ENCODE data around the gene CCDC40. TPM values are rescaled to one million over a fixed set of nuclear protein-coding genes. Genes with fewer than 3 reads are reported as not detected.

CCDC40 gene
- total and polyA plus RNA-seq, 9 of the 15 experiments (the other 6 are each of a cell fraction or from before 2014, with no cell fraction given): 0.07 to 0.33 TPM; not detected in 7

- POLR2A ChIA-PET: interaction anchor here (1.2 to 1.9 kb wide), 2 partner anchors 15 to 20 kb away, joined by 3 to 5 read pairs; partner anchors contain the start of gene GAA
- Histone ChIP-seq H2AFZ (ENCODE audit: low read depth, low read length) (no peak overlapping the region), H3K4me1 (replicated peaks in 1 of 2; ENCODE audit: control insufficient read depth in 2 of 2, insufficient read depth in 2 of 2, low read length in 2 of 2) (peaks cover 0 to 49% of the 10 kb centered on the region in 2 experiments; a peak in 2 of 5 replicates), H3K36me3 (ENCODE audit: control insufficient read depth, insufficient read depth, low read length) (no peaks in the 10 kb centered on the region), H3K9me1 (ENCODE audit: control insufficient read depth, insufficient read depth, low read length) (no peaks in the 10 kb centered on the region), H4K20me1 (replicated peaks; ENCODE audit: control insufficient read depth, insufficient read depth, low read length) (no peaks in the 10 kb centered on the region), H3K79me2 (ENCODE audit: control insufficient read depth, insufficient read depth, low read length) (no peaks in the 10 kb centered on the region), H3K4me2 (ENCODE audit: insufficient read depth, low read length) (no peak overlapping the region), H3K27me3 (ENCODE audit: control insufficient read depth in 2 of 2, insufficient read depth in 2 of 2, low read length in 2 of 2) (peaks cover 43 to 66% of the 10 kb centered on the region in 2 experiments), H3K9me3 (replicated peaks; ENCODE audit: control insufficient read depth, insufficient read depth, low read depth, low read length) (0 out of 2 replicates have a peak, but pooled peaks cover 5% of the 10 kb centered on the region), H3K27ac (ENCODE audit: extremely low read depth, low read depth, low read length) (no peak overlapping the region), H3K4me3 (no peak overlapping the region), H3K9ac (ENCODE audit: insufficient read depth in 1 of 2, low read depth in 2 of 2, low read length in 2 of 2) (no peak overlapping the region)
- DNase-seq (ENCODE audit: extremely low read depth in 1 of 4, low spot score in 3 of 4) (no peak), FAIRE-seq (no peak), ATAC-seq (no peak)
- in situ Hi-C loops (cut with MboI) (no loop called here), intact Hi-C loops (cut with micrococcal nuclease) (no loop called here)
- CTCF ChIA-PET (ENCODE audit: low intra/inter-chr PET ratio): no interaction called here
- TF ChIP-seq CC2D1A (IDR thresholded peaks at IDR 0.05) (no peak), FOXM1 (IDR thresholded peaks at IDR 0.05; ENCODE audit: low read depth) (no peak), FOXM1 (CRISPR knock-in tag; IDR thresholded peaks at IDR 0.05; ENCODE audit: low read depth) (no peak), U2AF2 (optimal IDR thresholded peaks at IDR 0.05; ENCODE audit: low read depth, low read length) (no peak), HIVEP1 (CRISPR knock-in tag; IDR thresholded peaks at IDR 0.05) (no peak), ZNF507 (tag; conservative IDR thresholded peaks at IDR 0.05) (no peak), SMAD1 (IDR thresholded peaks at IDR 0.05; ENCODE audit: low read depth, low read length, partially characterized antibody) (no peak), ZFP1 (CRISPR knock-in tag; IDR thresholded peaks at IDR 0.05) (no peak), CXXC5 (CRISPR knock-in tag; IDR thresholded peaks at IDR 0.05) (no peak), WHSC1 (IDR thresholded peaks at IDR 0.05; ENCODE audit: low read length) (no peak), HINFP (tag; conservative IDR thresholded peaks at IDR 0.05; ENCODE audit: low read depth) (no peak)
- 22% methylated on average over 16 of the region's 16 CpGs for WGBS (ENCODE audit: insufficient coverage, low coverage, missing lambda C conversion rate)
- BruUV-seq (replicated peaks): no TSS peak
These were observed 80.0 kb downstream of the CCDC40 start for GRCh38 chr17:80116276-80116920.

Measured in K562 (cell line).